Measurements from ENCODE around the gene KRT83.
A peak's percentile ranks its signal among the peaks of the same experiment; 100 is the strongest.
"Not testable (repeated sequence)": the region's sequence is repeated elsewhere in the genome, so short reads cannot be mapped to it uniquely, and the experiment has no call there.

KRT83 gene

DNA sequence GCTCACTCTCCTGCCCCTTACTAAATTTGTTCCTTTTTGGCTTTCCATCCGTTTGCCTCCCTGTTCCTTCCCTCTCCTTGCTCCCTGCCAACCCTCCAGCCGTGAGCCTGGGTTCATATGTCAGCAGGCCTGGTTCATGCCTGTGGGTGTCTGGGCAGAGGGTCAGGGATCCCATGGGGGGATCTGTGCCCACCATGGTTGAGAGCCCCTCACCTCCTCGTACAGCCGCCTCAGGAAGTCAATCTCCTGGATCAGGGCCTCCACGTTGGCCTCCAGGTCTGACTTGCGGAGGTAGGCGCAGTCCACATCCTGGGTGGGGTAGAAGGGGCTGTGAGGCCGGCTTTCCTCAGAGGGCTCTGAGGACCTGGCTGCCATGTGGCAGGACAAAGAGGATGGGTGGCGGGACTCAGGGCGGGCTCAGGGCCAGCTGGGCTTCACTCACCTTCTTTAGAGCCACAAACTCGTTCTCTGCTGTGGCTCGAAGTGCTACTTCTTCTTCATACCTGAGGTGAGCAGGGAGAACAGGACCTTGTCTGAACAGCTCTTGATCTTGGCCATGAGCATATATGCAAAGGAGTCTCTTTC lies 3.6 kb downstream of the KRT83 start:
- Histone ChIP-seq H3K4me1 (no peaks in the 10 kb centered on the region), H3K27me3 (peaks cover 0 to 28% of the 10 kb centered on the region in 2 donors), H3K9me3 (no peaks in the 10 kb centered on the region), H3K27ac (no peak overlapping the region), H3K4me3 (no peak overlapping the region), H3K36me3 (no peaks in the 10 kb centered on the region)
- TF ChIP-seq, protein P1, sequence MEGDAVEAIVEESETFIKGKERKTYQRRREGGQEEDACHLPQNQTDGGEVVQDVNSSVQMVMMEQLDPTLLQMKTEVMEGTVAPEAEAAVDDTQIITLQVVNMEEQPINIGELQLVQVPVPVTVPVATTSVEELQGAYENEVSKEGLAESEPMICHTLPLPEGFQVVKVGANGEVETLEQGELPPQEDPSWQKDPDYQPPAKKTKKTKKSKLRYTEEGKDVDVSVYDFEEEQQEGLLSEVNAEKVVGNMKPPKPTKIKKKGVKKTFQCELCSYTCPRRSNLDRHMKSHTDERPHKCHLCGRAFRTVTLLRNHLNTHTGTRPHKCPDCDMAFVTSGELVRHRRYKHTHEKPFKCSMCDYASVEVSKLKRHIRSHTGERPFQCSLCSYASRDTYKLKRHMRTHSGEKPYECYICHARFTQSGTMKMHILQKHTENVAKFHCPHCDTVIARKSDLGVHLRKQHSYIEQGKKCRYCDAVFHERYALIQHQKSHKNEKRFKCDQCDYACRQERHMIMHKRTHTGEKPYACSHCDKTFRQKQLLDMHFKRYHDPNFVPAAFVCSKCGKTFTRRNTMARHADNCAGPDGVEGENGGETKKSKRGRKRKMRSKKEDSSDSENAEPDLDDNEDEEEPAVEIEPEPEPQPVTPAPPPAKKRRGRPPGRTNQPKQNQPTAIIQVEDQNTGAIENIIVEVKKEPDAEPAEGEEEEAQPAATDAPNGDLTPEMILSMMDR (IDR thresholded peaks at IDR 0.05), result no peak
- intact Hi-C loops (cut with DNase I; ENCODE audit: low total_unique reads), result no loop called here
- DNase-seq, result peak in 1 of 2 donors; percentile 43

DNA sequence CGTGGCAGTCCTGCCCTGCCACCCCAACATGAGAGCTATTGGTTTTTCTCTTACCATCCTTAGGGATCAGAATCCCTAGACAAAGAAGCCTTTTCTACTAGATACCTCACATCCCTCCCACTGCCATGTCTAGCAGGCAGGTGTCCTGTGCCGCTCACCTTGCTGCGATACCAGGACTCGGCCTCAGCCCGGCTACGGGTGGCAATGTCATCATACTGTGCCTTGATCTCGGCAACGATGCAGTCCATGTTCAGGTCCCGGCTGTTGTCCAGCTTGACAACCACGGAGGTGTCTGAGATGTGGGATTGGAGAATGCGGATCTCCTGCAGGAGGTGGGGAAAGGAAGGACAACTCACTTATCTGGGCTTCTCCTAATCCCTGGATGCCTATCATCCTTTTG lies 4.5 kb downstream of the KRT83 start:
- H3K36me3 ChIP-seq, result no peaks in the 10 kb centered on the region
- H3K4me3 ChIP-seq, result no peak overlapping the region
- peaks cover 0 to 28% of the 10 kb centered on the region in 2 donors for H3K27me3 ChIP-seq
- H3K4me1 ChIP-seq, result no peaks in the 10 kb centered on the region
- no peaks in the 10 kb centered on the region for H3K9me3 ChIP-seq
- intact Hi-C loops (cut with DNase I; ENCODE audit: low total_unique reads), result no loop called here
- peak in 1 of 2 donors; percentile 53 for DNase-seq
- H3K27ac ChIP-seq, result no peak overlapping the region
- TF ChIP-seq, protein P1 (IDR thresholded peaks at IDR 0.05), result no peak

DNA sequence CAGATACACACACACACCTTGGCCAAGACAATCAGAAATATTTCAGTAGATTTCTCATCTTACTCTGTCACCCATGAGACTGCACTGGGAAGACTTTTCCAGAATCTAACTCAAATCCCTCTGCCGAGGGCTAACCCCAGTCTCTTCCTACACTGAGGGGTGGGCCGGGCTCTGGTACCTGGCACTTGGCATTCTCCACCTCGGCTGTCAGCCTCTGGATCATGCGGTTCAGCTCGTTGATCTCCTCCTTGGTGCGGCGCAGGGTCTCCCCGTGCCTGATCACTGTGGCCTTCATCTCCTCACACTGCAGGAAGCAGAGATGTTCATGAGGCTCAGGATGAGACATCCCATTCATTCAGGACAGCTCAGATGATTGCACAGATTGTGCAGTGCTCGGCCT lies 4.9 kb downstream of the KRT83 start:
- DNase-seq, result no peak
- Histone ChIP-seq H3K27ac (no peak overlapping the region), H3K9me3 (no peaks in the 10 kb centered on the region), H3K4me3 (no peak overlapping the region), H3K27me3 (peaks cover 0 to 28% of the 10 kb centered on the region in 2 donors), H3K36me3 (no peaks in the 10 kb centered on the region), H3K4me1 (no peaks in the 10 kb centered on the region)
- intact Hi-C loops (cut with DNase I; ENCODE audit: low total_unique reads), result no loop called here
- TF ChIP-seq, protein P1 (IDR thresholded peaks at IDR 0.05), result no peak

DNA sequence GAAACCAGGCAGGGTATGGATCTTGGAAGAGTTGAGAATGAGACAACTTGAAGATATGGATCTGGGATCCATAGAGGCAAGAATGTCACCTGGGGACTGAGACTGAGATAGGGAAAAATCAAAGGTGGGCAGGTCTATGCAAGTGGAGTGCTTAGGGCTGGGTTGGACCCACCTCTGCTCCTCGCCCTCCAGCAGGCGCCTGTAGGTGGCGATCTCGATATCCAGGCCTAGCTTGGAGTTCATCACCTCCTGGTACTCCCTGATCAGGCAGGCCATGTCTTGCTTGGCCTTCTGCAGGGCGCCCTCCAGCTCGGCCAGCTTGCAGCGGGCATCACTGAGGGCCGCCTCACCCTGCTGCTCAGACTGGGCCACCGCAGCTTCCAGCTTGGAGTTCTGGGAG lies 5.5 kb downstream of the KRT83 start:
- H3K9me3 ChIP-seq; H3K4me3 ChIP-seq; H3K4me1 ChIP-seq; H3K36me3 ChIP-seq; intact Hi-C loops (cut with DNase I; ENCODE audit: low total_unique reads); H3K27ac ChIP-seq: not testable (repeated sequence)
- DNase-seq, result peak in 1 of 2 donors; percentile 45
- peaks cover 0 to 22% of the 10 kb centered on the region in 2 donors for H3K27me3 ChIP-seq
- TF ChIP-seq, protein P1 (IDR thresholded peaks at IDR 0.05), result peak in 1 of 2 experiments; percentile 4

DNA sequence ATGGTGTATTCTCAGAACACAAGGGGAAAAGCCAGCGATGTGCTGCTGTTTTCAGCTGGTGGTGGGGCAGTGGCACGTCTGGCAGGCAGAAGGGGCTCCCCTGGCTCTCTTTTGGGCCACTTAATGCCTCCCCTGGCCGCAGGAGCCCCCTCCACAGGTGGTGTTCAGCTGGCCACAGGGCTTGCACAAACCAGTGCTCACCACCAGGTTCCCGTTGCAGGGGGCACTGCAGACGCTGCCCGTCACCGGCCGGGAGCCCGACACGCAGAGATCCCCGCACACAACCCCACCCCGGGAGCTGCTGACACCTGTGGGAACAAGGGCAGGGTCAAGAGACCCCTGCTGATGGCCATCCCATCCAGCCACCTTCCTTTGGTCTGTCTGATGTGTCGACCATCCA lies 6.7 kb downstream of the KRT83 start:
- H3K27me3 ChIP-seq, result peaks cover 0 to 10% of the 10 kb centered on the region in 2 donors
- intact Hi-C loops (cut with DNase I; ENCODE audit: low total_unique reads), result no loop called here

More for the DNA sequence above, 6.7 kb downstream of the KRT83 start:
- Histone ChIP-seq H3K27ac (no peak overlapping the region), H3K36me3 (no peaks in the 10 kb centered on the region), H3K9me3 (no peaks in the 10 kb centered on the region), H3K4me1 (peaks cover 0 to under 1% (median 0%) of the 10 kb centered on the region in 4 donors), H3K4me3 (no peak overlapping the region)
- DNase-seq, result peak in 1 of 2 donors; percentile 62
- TF ChIP-seq, protein P1 (IDR thresholded peaks at IDR 0.05), result no peak

Measured in tibial artery (tissue), 4 donors.